K562 (cell line): ENCODE data around the gene ANKRD44.

Source experiments
- POLR2A ChIP-seq: fragments of 450-650 bp; conservative IDR thresholded peaks from 2 replicates; pipeline ENCODE4 v1.6.1; 2016
- POLR2AphosphoS5 ChIP-seq: IDR thresholded peaks from 2 replicates; pipeline ENCODE4 v1.6.1; 2011; ENCODE audit warnings: mild to moderate bottlenecking, low read depth, low read length, moderate library complexity; ENCODE audit not compliant: control insufficient read depth, insufficient read depth
- TOE1 ChIP-seq, 2 experiments: fragments of 450-650 bp in 1 of 2; sonication (generic) in 1 of 2; formaldehyde crosslinking in 1 of 2; IDR thresholded peaks; 2 replicates each; pipeline versions ENCODE4 v1.7.1 to v1.8.0; 2016 to 2022; ENCODE audit warnings: borderline replicate concordance in 2 of 2, mild to moderate bottlenecking in 2 of 2, antibody characterized with exemption in 1 of 2, inconsistent platforms in 1 of 2, low read depth in 1 of 2, missing genetic modification reagents in 1 of 2, moderate library complexity in 1 of 2
- TF ChIP-seq, protein P1 (sequence below), 3 experiments: IDR thresholded peaks in 2 of 3; conservative IDR thresholded peaks in 1 of 3; 2 replicates each; pipeline ENCODE4 v1.5.1; 2011 to 2012; ENCODE audit warnings: low read length in 3 of 3, mild to moderate bottlenecking in 3 of 3, control low read depth in 2 of 3, improper control_type of control experiment in 1 of 3, inconsistent platforms in 1 of 3, low read depth in 1 of 3, mixed read lengths in 1 of 3, moderate library complexity in 1 of 3; ENCODE audit not compliant: insufficient read depth in 2 of 3

DNA sequence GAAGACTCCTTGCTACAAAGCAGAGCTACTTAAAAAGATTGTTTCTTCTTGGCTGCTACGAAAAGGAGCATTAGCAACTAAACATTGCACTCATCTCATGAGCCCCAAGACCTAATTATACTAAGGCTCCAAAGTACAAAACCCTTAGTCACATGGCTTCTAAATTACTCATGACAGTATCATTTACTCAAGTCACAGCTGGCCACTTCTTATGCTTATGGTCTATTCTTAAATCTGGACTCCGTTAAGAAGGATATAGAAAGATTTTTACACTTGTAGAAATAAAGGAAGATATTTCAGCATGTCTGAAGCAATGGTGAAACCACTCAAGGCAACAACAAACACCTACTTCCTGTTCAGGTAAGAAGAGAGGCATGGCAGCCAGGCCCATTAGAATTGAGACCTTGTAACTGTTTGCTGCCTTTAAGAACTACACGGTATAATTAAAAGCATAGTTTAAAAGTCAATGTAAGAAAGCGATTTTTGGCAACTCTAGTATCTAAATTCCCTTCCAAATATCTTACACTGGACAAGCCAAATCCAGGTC is 12.7 kb downstream of the ANKRD44 start:
- TF ChIP-seq POLR2AphosphoS5 (no peak), TOE1 (IDR thresholded peaks at IDR 0.05; ENCODE audit: borderline replicate concordance) (no peak), TOE1 (CRISPR knock-in tag; IDR thresholded peaks at IDR 0.05; ENCODE audit: borderline replicate concordance, low read depth) (no peak), POLR2A (no peak)
- TF ChIP-seq, protein P1, sequence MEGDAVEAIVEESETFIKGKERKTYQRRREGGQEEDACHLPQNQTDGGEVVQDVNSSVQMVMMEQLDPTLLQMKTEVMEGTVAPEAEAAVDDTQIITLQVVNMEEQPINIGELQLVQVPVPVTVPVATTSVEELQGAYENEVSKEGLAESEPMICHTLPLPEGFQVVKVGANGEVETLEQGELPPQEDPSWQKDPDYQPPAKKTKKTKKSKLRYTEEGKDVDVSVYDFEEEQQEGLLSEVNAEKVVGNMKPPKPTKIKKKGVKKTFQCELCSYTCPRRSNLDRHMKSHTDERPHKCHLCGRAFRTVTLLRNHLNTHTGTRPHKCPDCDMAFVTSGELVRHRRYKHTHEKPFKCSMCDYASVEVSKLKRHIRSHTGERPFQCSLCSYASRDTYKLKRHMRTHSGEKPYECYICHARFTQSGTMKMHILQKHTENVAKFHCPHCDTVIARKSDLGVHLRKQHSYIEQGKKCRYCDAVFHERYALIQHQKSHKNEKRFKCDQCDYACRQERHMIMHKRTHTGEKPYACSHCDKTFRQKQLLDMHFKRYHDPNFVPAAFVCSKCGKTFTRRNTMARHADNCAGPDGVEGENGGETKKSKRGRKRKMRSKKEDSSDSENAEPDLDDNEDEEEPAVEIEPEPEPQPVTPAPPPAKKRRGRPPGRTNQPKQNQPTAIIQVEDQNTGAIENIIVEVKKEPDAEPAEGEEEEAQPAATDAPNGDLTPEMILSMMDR (IDR thresholded peaks at IDR 0.05 in 2 of 3, conservative IDR thresholded peaks at IDR 0.05 in 1 of 3; ENCODE audit: insufficient read depth in 2 of 3, low read depth in 1 of 3, low read length in 3 of 3) = no peak
